ENCODE results near the gene SAMHD1. TPM values are rescaled to one million over a fixed set of nuclear protein-coding genes. Genes with fewer than 3 reads are reported as not detected.
"Not testable (repeated sequence)": the region's sequence is repeated elsewhere in the genome, so short reads cannot be mapped to it uniquely, and the experiment has no call there.

The SAMHD1 gene
- total and polyA plus RNA-seq, 3 experiments from 2014 or later = 53.6 to 252 (median 55.7) TPM

DNA sequence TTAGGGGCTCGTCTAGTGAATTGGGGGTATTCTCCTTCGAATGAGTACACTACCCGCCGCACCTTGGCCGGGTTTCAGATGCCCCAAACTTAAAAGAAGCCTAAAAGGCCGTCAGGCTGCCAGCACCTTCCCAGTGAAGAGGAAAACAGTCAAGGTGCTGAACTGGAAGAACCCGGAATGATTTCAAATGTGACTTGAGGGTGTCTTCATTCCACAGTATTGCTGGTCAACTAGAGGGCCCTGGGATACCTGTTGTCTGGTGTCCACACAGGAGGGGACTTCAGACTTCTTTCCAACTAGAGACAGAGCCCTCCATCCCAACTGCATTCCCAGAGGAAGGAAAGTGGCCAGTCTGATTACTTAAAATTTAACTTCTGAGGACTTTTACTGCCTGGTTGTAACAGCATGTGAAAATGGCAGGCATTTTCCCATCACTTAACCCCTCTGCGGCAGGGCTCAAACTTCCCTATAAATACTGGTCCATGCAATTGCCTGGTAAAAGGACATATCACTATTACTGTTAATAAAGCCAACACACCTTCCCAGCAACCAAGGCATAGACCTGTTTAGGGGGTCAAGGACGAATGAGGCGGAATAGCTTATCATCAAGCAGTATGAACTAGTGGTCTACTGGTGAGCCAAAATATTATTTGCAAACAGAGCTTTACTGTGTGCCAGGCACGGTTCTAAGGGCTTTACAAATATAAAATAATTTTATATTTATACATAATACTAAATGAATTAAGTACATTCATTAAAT lies 651 bp upstream of the SAMHD1 start:
- peaks cover 1 to 24% (median 5%) of the 10 kb centered on the region in 3 donors for H3K36me3 Mint-ChIP-seq
- H3K9me3 Mint-ChIP-seq = no peaks in the 10 kb centered on the region

GRCh38 chr20:36950414-36951197 lies 902 bp downstream of the SAMHD1 start:
- peak overlapping the region; percentile 90 to 99 (median 98) for H3K27ac Mint-ChIP-seq
- POLR2A ChIA-PET = no interaction called here
- no peaks in the 10 kb centered on the region for H3K27me3 ChIP-seq (ENCODE audit: insufficient read depth, low read length, poor library complexity, severe bottlenecking)
- peaks cover 9 to 38% (median 9%) of the 10 kb centered on the region in 3 donors for H3K36me3 Mint-ChIP-seq
- peak overlapping the region; percentile 89 for H3K27ac ChIP-seq (ENCODE audit: low read depth, low read length)
- H3K4me1 Mint-ChIP-seq = peaks cover 40 to 58% (median 46%) of the 10 kb centered on the region in 3 donors
- H3K4me3 ChIP-seq (ENCODE audit: low read length) = peak overlapping the region; percentile 87
- peak; percentile 36 to 69 (median 58) for DNase-seq
- H3K27me3 Mint-ChIP-seq = no peaks in the 10 kb centered on the region
- CTCF ChIA-PET = no interaction called here
- peaks cover 45% of the 10 kb centered on the region for H3K4me1 ChIP-seq (ENCODE audit: insufficient read depth, low read length)
- H3K36me3 ChIP-seq (ENCODE audit: insufficient read depth, low read length) = no peaks in the 10 kb centered on the region
- no peaks in the 10 kb centered on the region for H3K9me3 ChIP-seq (ENCODE audit: low read length)
- H3K4me3 Mint-ChIP-seq = peak overlapping the region; percentile 88 to 100 (median 98)
- H3K9me3 Mint-ChIP-seq = no peaks in the 10 kb centered on the region

More for the DNA sequence above, 651 bp upstream of the SAMHD1 start:
- H3K27me3 ChIP-seq (ENCODE audit: insufficient read depth, low read length, poor library complexity, severe bottlenecking) = no peaks in the 10 kb centered on the region
- H3K4me1 ChIP-seq (ENCODE audit: insufficient read depth, low read length) = peaks cover 42% of the 10 kb centered on the region
- H3K9me3 ChIP-seq (ENCODE audit: low read length) = no peaks in the 10 kb centered on the region
- no peaks in the 10 kb centered on the region for H3K36me3 ChIP-seq (ENCODE audit: insufficient read depth, low read length)
- DNase-seq = no peak
- Mint-ChIP-seq H3K27me3 (no peaks in the 10 kb centered on the region), H3K27ac (peak overlapping the region; percentile 90 to 99 (median 98)), H3K4me3 (peak overlapping the region; percentile 88 to 100 (median 98)), H3K4me1 (peaks cover 29 to 45% (median 36%) of the 10 kb centered on the region in 3 donors)
- H3K4me3 ChIP-seq (ENCODE audit: low read length) = peak overlapping the region; percentile 87
- CTCF ChIA-PET = interaction anchor here (1.0 kb wide), 1 partner anchor 18 kb away, joined by 3 read pairs; no protein-coding TSS in a partner anchor
- POLR2A ChIA-PET = no interaction called here
- peak overlapping the region; percentile 89 for H3K27ac ChIP-seq (ENCODE audit: low read depth, low read length)

DNA sequence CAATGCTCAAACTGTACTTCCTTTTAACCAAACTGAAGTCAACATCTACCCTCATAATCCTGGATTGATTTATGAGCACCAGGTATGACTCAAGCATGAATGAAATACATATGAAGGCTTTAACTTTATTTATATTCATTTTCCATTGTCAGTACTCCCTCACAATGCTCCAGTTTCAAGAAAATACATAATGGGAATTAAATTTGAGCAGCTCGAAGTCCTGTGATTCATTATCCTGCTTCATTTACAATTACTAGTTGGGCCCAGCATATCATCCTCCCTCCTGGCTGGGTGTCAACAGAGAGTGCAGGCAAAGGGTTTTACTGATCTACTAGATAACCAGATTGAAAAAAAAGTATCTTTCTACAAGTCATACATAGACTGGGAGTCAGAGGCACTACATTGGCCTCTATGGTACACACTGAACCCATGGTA lies 10.1 kb downstream of the SAMHD1 start:
- Mint-ChIP-seq H3K9me3 (no peaks in the 10 kb centered on the region), H3K36me3 (peaks cover 12 to 75% (median 33%) of the 10 kb centered on the region in 3 donors), H3K27me3 (no peaks in the 10 kb centered on the region), H3K4me1 (peaks cover 65 to 79% (median 77%) of the 10 kb centered on the region in 3 donors), H3K27ac (peak overlapping the region; percentile 78 to 100 (median 87)), H3K4me3 (peak overlapping the region; percentile 12 to 71 (median 51))
- Histone ChIP-seq H3K4me1 (ENCODE audit: insufficient read depth, low read length) (peaks cover 90% of the 10 kb centered on the region), H3K36me3 (ENCODE audit: insufficient read depth, low read length) (peaks cover 52% of the 10 kb centered on the region), H3K27me3 (ENCODE audit: insufficient read depth, low read length, poor library complexity, severe bottlenecking) (no peaks in the 10 kb centered on the region), H3K9me3 (ENCODE audit: low read length) (no peaks in the 10 kb centered on the region), H3K4me3 (ENCODE audit: low read length) (peak overlapping the region; percentile 3), H3K27ac (ENCODE audit: low read depth, low read length) (peak overlapping the region; percentile 5)
- ChIA-PET POLR2A (no interaction called here), CTCF (no interaction called here)
- no peak for DNase-seq

GRCh38 chr20:36937402-36937770 lies 14.1 kb downstream of the SAMHD1 start:
- Mint-ChIP-seq H3K9me3 (no peaks in the 10 kb centered on the region), H3K36me3 (peaks cover 3 to 69% (median 33%) of the 10 kb centered on the region in 3 donors), H3K27ac (peak overlapping the region; percentile 43 to 91 (median 78)), H3K27me3 (no peaks in the 10 kb centered on the region), H3K4me1 (peaks cover 56 to 69% (median 65%) of the 10 kb centered on the region in 3 donors), H3K4me3 (peak overlapping the region in 6 of 7 donors; percentile 23 to 65 (median 35))
- ChIA-PET POLR2A (no interaction called here), CTCF (interaction anchor here (0.9 to 1.0 kb wide), 2 partner anchors 18 to 25 kb away, joined by 3 to 4 read pairs; no protein-coding TSS in a partner anchor)
- Histone ChIP-seq H3K36me3 (ENCODE audit: insufficient read depth, low read length) (peaks cover 53% of the 10 kb centered on the region), H3K4me1 (ENCODE audit: insufficient read depth, low read length) (peaks cover 72% of the 10 kb centered on the region), H3K9me3 (ENCODE audit: low read length) (no peaks in the 10 kb centered on the region), H3K27me3 (ENCODE audit: insufficient read depth, low read length, poor library complexity, severe bottlenecking) (no peaks in the 10 kb centered on the region), H3K27ac (ENCODE audit: low read depth, low read length) (no peak overlapping the region), H3K4me3 (ENCODE audit: low read length) (no peak overlapping the region)
- no peak for DNase-seq

GRCh38 chr20:36936761-36937401 lies 14.6 kb downstream of the SAMHD1 start:
- DNase-seq; H3K27me3 Mint-ChIP-seq; H3K9me3 ChIP-seq (ENCODE audit: low read length); H3K27ac ChIP-seq (ENCODE audit: low read depth, low read length); H3K4me3 ChIP-seq (ENCODE audit: low read length); H3K27me3 ChIP-seq (ENCODE audit: insufficient read depth, low read length, poor library complexity, severe bottlenecking); H3K9me3 Mint-ChIP-seq: not testable (repeated sequence)
- POLR2A ChIA-PET = interaction anchor here (0.7 kb wide), 1 partner anchor 17 kb away, joined by 3 read pairs; no protein-coding TSS in a partner anchor
- Histone ChIP-seq H3K4me1 (ENCODE audit: insufficient read depth, low read length) (peaks cover 72% of the 10 kb centered on the region), H3K36me3 (ENCODE audit: insufficient read depth, low read length) (peaks cover 53% of the 10 kb centered on the region)
- Mint-ChIP-seq H3K4me3 (peak overlapping the region in 4 of 7 donors; percentile 23 to 65 (median 44)), H3K4me1 (peaks cover 55 to 68% (median 66%) of the 10 kb centered on the region in 3 donors), H3K27ac (peak overlapping the region; percentile 70 to 91 (median 78)), H3K36me3 (peaks cover 3 to 71% (median 34%) of the 10 kb centered on the region in 3 donors)
- CTCF ChIA-PET = interaction anchor here (0.8 to 1.0 kb wide), 3 partner anchors 15 to 79 kb away, joined by 3 read pairs; no protein-coding TSS in a partner anchor

GRCh38 chr20:36936341-36936740 lies 15.2 kb downstream of the SAMHD1 start:
- H3K27me3 Mint-ChIP-seq = no peaks in the 10 kb centered on the region
- Histone ChIP-seq H3K4me1 (ENCODE audit: insufficient read depth, low read length) (peaks cover 70% of the 10 kb centered on the region), H3K36me3 (ENCODE audit: insufficient read depth, low read length) (peaks cover 49% of the 10 kb centered on the region), H3K27me3 (ENCODE audit: insufficient read depth, low read length, poor library complexity, severe bottlenecking) (no peaks in the 10 kb centered on the region), H3K9me3 (ENCODE audit: low read length) (no peaks in the 10 kb centered on the region), H3K4me3 (ENCODE audit: low read length) (no peak overlapping the region), H3K27ac (ENCODE audit: low read depth, low read length) (no peak overlapping the region)
- peak overlapping the region in 6 of 8 donors; percentile 28 to 82 (median 76) for H3K27ac Mint-ChIP-seq
- peaks cover 3 to 70% (median 31%) of the 10 kb centered on the region in 3 donors for H3K36me3 Mint-ChIP-seq
- CTCF ChIA-PET = interaction anchor here (0.8 to 1.0 kb wide), 3 partner anchors 15 to 79 kb away, joined by 3 read pairs; no protein-coding TSS in a partner anchor
- no peak for DNase-seq
- POLR2A ChIA-PET = interaction anchor here (0.7 kb wide), 1 partner anchor 17 kb away, joined by 3 read pairs; no protein-coding TSS in a partner anchor
- H3K4me3 Mint-ChIP-seq = peak overlapping the region in 2 of 7 donors; percentile 25 to 32
- no peaks in the 10 kb centered on the region for H3K9me3 Mint-ChIP-seq
- peaks cover 53 to 68% (median 66%) of the 10 kb centered on the region in 3 donors for H3K4me1 Mint-ChIP-seq

DNA sequence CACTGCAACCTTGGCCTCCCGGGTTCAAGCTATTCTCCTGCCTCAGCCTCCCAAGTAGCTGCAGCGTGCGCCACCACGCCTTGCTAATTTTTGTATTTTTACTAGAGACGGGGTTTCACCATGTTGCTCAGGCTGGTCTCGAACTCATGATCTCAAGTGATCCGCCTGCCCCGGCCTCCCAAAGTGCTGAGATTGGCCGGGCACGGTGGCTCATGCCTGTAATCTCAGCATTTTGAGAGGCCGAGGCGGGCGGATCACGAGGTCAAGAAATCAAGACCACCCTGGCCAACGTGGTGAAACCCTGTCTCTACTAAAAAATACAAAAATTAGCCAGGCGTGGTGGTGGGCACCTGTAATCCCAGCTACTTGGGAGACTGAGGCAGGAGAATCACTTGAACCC lies 17.9 kb downstream of the SAMHD1 start:
- Mint-ChIP-seq H3K36me3 (peaks cover 15 to 76% (median 36%) of the 10 kb centered on the region in 3 donors), H3K4me1 (peaks cover 51 to 69% (median 66%) of the 10 kb centered on the region in 3 donors)
- DNase-seq; H3K9me3 Mint-ChIP-seq; H3K9me3 ChIP-seq (ENCODE audit: low read length); POLR2A ChIA-PET; H3K4me3 Mint-ChIP-seq; H3K4me3 ChIP-seq (ENCODE audit: low read length); H3K27ac ChIP-seq (ENCODE audit: low read depth, low read length); H3K27ac Mint-ChIP-seq; H3K27me3 Mint-ChIP-seq; H3K27me3 ChIP-seq (ENCODE audit: insufficient read depth, low read length, poor library complexity, severe bottlenecking): not testable (repeated sequence)
- H3K4me1 ChIP-seq (ENCODE audit: insufficient read depth, low read length) = peaks cover 70% of the 10 kb centered on the region
- H3K36me3 ChIP-seq (ENCODE audit: insufficient read depth, low read length) = peaks cover 56% of the 10 kb centered on the region
- CTCF ChIA-PET = interaction anchor here (1.2 to 3.3 kb wide), 2 partner anchors 11 to 14 kb away, joined by 3 to 11 read pairs; no protein-coding TSS in a partner anchor
